Occipital lobe (tissue), 2 donors: ENCODE data around the gene BEGAIN. TPM values are rescaled to one million over a fixed set of nuclear protein-coding genes. Genes with fewer than 3 reads are reported as not detected.

ENCODE experiments used
- DNase-seq: peaks from one replicate; lab custom pipeline; 2025; lab: John Stamatoyannopoulos, UW
- total RNA-seq: library from RNA; depleted of rRNA; stranded (reverse); fragments of >200 nt; gene quantifications from one replicate; pipeline ENCODE4 v1.2.3, GENCODE V29; 2014

Gene BEGAIN
- total RNA-seq, 1 donor from 2014 or later = 8.1 TPM

DNA sequence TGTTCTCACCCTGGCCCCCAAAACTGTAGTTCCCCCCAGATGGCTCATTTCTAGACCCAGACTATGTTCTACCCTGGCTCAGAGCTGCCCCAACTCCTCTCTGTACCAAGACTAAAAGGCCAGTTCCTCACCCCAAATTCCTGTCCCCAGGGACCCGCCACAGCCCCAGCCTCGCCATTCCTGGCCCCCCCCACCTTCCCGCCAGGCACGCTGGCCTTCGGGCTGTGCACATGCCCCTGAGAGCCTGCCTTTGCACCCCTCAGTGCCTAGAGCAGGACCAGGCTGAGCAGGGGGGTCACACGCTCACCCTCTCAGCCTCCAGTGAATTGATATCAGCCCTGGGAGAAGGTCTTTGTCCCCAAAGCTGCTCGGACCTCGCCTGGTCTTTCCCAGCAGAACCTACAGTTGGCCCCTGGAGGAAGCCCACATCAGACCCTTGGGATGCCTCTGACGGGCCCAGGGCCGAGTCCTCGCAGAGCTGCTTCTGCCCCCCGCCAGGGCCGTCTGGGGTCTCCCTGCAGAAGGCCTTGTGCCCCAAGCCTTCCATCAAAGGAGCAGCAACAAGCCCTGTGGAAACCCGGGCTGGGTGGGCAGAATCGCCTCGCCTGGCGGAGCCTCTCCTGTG lies 32.4 kb downstream of the BEGAIN start:
- DNase-seq = no peak

DNA sequence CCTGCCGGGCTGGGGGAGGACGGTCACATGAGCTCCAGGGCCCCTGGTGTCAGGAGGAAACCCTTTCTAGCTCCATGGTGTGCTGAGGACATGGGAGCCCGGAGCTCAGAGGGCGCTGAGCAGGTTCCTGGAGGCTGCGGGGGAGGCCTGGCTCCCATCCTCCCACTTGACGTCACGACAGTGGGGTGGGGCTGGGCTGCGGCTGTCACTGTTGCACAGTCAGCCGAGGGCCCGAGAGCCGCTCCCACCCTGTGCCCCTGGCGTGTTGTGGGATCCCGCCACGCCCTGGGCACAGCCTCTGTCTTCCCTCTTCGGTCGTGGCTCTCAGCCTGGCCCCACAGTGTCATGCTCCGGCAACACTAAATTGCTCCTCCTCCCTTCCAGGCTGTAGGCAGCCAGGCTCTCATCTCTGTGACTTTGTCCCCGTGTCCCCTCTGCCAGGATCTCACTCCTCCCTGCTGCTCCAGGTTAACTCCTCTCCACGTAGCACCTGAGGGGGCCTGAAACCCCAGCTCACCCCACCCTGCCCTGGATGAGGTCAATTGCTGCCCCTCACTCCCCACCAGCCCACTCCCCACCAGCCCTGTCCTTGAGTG lies 33.0 kb downstream of the BEGAIN start:
- no peak for DNase-seq

- no peak for DNase-seq
Measured at GRCh38 chr14:100553471-100553870, 33.7 kb downstream of the BEGAIN start.

- no peak for DNase-seq
Measured at GRCh38 chr14:100552524-100553125, 34.6 kb downstream of the BEGAIN start.

DNA sequence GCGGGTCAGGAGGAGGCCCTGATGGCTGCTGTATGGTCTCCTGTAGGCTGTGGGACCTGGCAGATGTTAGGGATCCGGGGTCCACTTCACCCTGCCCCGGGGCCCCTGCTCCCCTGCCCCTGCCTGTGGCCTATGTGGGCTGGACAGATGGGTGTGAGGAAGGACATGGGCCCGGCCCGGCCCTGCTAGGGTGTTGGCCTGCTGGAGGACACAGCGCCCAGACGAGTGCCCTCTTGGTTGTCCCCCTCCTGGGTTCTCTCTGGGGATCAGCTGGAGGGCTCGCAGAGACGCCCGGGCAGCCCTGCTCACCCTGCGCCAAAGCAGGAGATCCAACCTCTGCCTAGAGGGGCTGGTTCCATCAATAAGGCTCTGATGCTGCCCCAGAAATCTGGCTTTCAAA lies 36.2 kb downstream of the BEGAIN start:
- DNase-seq = no peak

- DNase-seq = no peak
Measured at GRCh38 chr14:100549834-100550625, 37.2 kb downstream of the BEGAIN start.

- no peak for DNase-seq
Measured at GRCh38 chr14:100548939-100549338, 38.3 kb downstream of the BEGAIN start.

GRCh38 chr14:100548295-100548655 lies 38.9 kb downstream of the BEGAIN start:
- DNase-seq = no peak

- no peak for DNase-seq
Measured at GRCh38 chr14:100547633-100548294, 39.5 kb downstream of the BEGAIN start.

DNA sequence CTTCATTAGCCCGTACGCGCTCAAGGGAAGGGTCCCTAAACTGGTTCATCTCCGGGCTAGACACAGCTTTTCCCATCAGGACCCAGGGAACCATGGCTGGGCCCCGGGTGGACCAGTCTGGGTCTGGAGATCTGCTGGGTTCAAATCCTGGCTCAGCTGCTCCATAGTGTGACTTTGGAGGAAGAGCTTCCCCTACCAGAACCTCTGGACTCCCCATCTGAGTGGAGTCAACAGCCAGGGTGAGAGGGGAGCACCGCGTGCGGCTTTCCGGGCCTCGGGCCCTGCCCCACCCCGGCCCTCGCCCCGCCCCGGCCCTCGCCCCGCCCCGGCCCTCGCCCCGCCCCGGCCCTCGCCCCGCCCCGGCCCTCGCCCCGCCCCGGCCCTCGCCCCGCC lies 41.2 kb downstream of the BEGAIN start:
- no peak for DNase-seq

DNA sequence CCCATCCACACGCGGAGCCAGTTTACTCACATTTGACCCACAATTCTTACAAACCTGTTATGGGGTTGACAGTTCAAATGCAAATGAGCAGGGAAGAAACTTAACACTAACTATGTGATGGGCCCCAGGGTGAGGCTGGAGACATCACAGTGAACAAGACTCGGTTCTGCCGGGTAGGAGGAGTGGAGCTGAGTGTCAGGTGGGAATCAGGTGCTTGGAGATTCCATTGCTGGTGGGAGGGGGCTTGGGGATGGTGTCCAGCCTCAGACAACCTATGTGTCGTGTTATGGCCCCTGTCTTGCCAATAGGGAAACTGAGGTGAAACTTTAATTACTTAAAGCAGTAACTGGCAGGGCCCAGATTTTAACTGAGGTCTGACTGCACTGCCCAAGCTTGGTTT lies 41.9 kb downstream of the BEGAIN start:
- DNase-seq = no peak

DNA sequence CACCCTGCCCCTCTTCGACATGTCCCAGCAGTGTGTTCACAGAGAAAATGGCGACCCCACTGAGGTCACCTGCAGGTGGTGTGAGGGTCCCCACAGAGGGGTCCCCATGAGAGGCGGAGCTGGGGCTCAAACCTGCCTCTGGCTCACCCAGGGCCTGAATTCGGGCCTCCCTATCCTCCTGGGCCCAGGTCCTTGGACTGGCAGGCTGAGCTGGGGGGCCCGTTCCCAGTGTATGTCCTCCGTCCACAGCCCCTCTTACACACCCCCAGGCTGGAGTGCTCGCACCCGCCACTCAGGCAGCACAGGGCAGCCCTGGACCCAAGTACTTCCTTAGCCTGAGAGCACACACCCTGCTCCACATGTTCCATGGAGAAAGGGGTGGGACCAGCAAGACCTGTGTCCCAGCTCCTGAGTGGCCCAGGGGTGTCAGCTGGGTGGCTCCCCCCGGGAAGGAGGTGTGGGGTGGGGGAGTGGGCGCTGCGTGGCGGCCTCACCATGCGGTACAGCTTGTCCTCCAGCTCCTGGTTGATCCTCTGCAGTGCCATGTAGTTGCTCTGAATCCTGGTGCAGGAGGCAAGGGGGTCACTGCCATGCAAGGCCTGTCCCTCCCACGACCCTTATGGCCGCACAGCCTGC lies 42.6 kb downstream of the BEGAIN start:
- no peak for DNase-seq

DNA sequence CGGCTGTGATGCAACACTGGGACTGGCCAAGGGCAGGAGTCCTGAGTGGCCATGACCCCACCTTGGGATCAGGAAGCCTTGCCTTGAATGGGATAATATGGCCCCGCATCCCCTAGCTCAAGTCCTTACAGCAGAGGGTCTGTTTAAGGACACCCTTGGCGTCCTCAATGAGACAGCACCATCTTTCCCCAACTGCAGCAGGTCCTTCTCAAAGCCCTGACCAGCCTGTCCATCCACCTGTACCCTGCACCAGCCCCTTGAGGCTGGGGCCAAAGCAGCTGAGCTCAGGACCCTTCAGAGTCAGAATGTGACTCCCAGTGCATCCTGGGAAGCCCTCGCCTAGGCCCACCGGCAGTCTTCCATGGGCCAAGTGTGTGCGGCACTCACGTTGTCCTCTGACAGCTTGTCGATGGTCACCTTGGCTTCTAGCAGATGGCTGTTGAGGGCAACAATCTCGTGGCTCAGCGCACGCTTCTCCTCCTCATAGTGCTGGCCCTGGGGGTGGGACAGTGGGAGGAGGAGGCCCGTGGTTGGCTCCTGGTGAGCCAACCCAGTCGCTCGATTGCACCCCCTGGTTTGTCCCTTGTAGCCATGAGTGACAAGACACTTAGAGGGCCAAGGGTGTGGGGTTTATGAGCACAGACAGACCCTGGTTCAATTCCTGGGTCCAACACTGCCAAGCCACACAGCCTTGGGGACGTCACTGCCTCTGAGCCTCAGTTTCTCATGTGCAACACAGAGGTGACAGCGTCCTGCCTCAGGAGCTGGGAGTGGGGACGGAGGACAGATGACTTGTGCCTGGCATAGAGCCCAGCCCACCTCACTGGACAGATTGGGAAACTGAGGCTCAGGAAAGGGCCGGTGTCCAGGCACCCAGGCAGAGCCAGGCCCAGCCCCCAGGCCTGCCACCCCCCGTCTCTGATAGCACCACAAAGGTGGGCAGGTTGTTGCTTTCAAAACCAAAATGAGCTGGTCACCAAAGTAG lies 43.5 kb downstream of the BEGAIN start:
- no peak for DNase-seq

- no peak for DNase-seq
Measured at GRCh38 chr14:100542619-100543205, 44.5 kb downstream of the BEGAIN start.

DNA sequence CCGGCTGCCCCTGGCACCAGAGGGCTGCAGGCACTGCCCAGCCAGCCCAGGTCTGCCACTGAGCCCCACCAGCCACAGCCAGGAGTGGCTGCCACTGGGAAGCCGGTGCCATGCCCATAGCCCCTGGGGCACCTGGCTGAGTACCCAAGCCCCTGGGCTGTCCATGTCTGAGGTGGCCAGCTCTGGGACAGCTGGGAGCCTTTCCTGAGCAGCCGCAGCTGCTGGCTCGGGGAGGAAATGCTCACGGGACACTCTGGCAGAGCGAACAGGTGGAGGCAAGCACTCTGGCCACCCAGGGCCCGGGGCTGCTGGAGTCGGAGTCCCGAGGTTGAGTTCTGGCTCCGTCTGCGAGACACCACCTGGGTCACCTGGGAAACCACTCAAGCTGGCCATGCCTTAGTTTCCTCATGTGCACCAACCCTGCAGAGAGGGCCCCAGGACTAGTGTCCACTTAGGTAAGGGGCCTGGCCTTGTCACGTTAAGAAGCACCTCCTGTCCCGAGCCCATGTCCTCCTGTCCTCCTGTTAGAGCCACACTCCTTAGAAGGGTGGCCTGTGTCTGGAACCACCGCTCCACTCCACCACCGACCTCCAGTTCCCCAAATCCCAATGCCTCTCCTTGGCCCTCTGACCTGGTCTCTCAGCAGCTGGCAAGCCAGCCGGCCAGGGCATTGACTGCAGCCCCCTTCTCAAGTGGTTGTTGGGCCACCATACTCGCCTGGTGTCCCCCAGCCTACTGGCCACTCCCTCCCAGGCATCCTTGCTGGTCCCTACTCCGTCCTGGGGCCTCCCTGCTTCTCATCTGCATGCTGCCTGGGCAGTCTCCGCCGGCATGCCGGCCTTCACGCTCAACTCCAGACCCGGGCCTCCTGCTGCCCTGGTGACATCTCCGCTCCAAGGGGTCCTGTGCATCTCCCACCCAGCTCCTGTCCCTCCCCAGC lies 45.3 kb downstream of the BEGAIN start:
- DNase-seq = no peak

DNA sequence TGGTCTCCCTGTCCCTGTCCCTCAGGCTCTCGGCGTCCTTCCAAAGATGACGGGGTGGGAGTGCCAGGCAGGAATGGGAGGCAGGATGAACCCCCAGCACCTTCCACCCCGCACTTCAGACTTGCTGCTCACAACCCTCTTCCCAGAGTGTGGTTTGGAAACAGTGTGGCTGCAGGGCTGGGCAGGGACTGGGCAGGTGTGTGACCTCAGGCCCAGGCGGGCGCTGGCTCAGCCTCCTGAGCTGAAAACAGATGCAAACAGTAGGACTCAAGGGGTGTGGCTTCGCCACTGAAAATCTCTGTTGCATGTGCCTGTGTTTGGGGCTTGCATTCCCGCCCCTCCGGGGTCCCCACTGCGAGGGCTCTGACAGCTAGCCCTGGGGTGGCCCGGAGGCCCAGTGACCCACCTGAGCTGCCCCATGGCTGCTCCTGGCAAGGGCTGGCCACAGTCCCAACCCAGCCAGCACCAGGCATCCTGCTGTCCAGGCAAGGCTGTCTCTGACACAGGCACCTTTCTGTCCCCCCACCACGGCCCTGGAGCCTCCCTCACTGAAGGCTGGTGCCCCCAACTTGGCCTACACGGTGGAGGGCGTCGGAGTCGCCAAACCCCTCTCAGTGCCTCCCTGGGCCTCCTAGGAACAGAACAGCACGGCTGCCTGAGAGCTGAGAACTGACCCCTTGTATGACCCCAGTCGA lies 46.1 kb downstream of the BEGAIN start:
- no peak for DNase-seq

- no peak for DNase-seq
Measured at GRCh38 chr14:100540141-100540925, 46.9 kb downstream of the BEGAIN start.
